Body of pancreas (tissue), 4 donors: ENCODE measurements around the gene COG6.
A peak's percentile ranks its signal among the peaks of the same experiment; 100 is the strongest.

Experiments
- POLR2A ChIP-seq, 3 donors: fragments of 450-650 bp; IDR thresholded peaks; one replicate each; pipeline ENCODE4 v1.6.1; 2016; ENCODE audit warnings: antibody characterized with exemption in 3 of 3, mild to moderate bottlenecking in 2 of 3
- TF ChIP-seq, protein P1 (sequence below), 7 experiments: fragments of 450-650 bp in 4 of 7; fragments of 200-600 bp in 3 of 7; sonication (generic) in 3 of 7; IDR thresholded peaks; one replicate each; pipeline ENCODE4 v1.5.1; 2016 to 2019; ENCODE audit warnings: antibody characterized with exemption in 7 of 7

- TF ChIP-seq POLR2A (IDR thresholded peaks at IDR 0.05) = no peak
- TF ChIP-seq, protein P1, sequence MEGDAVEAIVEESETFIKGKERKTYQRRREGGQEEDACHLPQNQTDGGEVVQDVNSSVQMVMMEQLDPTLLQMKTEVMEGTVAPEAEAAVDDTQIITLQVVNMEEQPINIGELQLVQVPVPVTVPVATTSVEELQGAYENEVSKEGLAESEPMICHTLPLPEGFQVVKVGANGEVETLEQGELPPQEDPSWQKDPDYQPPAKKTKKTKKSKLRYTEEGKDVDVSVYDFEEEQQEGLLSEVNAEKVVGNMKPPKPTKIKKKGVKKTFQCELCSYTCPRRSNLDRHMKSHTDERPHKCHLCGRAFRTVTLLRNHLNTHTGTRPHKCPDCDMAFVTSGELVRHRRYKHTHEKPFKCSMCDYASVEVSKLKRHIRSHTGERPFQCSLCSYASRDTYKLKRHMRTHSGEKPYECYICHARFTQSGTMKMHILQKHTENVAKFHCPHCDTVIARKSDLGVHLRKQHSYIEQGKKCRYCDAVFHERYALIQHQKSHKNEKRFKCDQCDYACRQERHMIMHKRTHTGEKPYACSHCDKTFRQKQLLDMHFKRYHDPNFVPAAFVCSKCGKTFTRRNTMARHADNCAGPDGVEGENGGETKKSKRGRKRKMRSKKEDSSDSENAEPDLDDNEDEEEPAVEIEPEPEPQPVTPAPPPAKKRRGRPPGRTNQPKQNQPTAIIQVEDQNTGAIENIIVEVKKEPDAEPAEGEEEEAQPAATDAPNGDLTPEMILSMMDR (IDR thresholded peaks at IDR 0.05) = peak in 6 of 7 experiments; percentile 21 to 37 (median 25)
Observed at GRCh38 chr13:39684531-39685137, 29.2 kb downstream of the COG6 start.
